NCI-H2171 (cell line): ENCODE measurements around the gene WARS2.

Experiments used
- DNase-seq: peaks from one replicate; lab custom pipeline; 2025; lab: John Stamatoyannopoulos, UW

WARS2 gene

GRCh38 chr1:118999348-119000071, 140.9 kb downstream of the WARS2 start:
- no peak for DNase-seq

GRCh38 chr1:118998171-118998570, 142.3 kb downstream of the WARS2 start:
- no peak for DNase-seq

- DNase-seq = no peak
Observed at GRCh38 chr1:118997225-118997624, 143.2 kb downstream of the WARS2 start.

DNA sequence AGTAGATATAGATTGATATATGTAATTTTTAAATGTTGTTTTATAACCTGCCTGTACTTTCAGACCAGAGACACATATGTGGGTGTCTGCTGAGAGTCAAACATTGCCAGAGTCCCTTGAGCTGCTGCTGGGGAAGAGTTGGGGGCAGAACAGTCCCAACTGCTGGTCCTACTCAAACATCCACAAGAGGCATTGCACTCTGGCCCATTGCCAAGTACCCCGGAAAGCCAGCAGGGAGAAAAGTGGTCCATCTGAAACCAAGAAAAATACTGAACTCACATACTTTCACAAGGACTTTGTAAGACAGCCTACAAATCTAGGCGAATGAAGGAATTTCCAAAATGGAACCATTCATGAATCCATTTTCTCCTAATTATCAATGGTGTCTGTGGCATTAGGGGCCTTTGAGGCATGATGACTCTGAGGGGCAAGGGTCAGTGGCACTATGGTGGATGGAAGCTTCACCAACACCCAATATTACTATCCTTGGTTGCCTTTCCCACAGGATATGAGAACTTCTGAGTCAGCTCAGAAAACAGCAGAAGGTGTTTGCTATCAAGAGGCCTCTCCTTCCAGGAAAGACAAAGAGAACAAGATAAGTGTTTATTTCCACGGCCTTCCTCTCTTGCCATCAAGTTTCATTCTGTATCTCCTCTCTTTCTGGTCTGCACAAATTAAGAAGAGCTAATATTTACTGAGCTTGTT, 145.0 kb downstream of the WARS2 start:
- DNase-seq = no peak

GRCh38 chr1:118993700-118994026, 146.8 kb downstream of the WARS2 start:
- no peak for DNase-seq

DNA sequence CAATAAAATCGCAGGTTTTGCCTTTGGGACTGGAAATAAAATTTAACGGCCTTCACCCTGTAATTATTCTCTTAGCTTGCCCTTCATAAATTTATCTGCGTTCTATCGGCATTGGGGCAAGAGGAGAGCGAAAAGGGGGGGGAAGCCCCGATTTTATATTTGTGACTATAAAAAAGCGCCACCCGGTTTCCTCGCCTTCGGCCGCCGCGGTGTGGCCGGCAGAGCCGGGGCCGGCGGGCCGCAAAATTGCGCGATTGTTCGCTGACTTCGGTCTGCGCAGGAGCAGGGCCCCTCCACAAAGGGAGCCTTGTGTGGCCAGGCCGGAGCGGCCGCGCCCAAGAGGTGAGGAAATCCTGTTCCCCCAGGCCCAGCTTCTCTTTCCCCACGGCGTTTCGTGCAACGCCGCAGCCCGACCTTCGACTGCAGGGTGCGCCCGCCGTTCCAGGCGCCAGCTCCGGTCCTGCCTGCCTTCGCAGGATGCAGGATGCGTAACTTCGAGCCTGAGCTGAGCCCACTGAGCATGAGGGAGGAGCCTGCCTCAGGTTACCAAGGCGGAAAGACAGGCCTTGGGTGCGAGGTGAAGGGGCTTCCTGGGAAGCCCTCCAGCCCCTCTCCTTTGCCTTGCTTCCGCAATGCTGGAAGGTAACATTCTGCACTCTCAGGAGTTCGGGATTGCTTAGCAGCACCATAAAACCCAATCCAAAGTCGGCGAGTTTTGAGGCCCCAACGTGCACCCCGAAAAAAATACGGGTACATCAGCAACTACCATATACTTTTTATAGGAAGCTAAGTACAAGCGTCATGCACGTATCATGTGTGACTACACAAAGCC, 147.4 kb downstream of the WARS2 start:
- no peak for DNase-seq

- no peak for DNase-seq
Observed at GRCh38 chr1:118992237-118992825, 148.1 kb downstream of the WARS2 start.

DNA sequence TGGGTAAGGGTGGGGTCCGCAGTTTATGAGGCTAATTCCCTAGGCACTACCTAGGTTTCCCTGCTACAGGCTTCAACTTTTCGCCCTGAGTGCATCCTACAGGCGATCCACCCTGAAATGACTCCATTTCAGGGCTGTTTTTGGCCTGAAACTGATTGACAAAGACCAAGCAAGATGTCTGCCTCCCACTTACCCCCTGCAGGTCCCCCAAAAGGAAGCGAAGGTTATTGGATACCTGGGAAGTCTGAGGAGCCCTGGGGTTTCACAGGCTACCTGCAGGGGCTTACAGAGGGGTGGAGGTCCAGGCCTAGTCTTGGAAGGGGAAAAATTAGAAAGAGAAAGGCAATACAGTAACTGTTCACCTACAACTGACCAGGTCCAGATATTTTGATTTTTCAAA, 149.0 kb downstream of the WARS2 start:
- no peak for DNase-seq

DNA sequence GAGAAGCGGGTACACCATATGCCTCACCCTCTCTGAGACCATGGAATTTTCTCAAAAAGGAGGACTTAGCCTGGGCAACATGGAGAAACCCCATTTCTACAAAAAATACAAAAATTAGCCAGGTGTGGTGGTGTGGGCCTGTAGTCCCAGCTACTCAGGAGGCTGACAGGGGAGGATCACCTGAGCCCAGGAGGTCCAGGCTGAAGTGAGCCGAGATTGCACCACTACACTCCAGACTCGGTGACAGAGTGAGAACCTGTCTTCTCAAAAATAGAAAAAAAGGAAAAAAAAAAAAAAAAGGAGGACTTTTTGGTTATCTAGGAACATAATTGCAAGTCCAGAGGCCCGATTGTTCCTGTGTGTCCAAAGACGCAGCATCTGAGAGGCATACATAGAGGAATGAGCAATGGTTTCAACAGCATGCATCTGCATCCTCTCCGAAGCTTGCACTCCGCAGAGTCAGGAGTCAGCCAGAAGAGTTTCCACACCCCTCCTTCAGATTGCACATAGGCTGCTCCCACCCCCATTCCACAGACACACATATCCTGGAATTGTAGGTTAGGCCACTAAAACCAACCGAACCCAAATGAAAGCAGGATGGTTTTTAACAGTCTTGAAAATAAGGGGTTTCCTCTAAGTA, 149.8 kb downstream of the WARS2 start:
- no peak for DNase-seq

- no peak for DNase-seq
Observed at GRCh38 chr1:118989878-118990378, 150.5 kb downstream of the WARS2 start.

- DNase-seq = no peak
Observed at GRCh38 chr1:118989006-118989815, 151.2 kb downstream of the WARS2 start.

DNA sequence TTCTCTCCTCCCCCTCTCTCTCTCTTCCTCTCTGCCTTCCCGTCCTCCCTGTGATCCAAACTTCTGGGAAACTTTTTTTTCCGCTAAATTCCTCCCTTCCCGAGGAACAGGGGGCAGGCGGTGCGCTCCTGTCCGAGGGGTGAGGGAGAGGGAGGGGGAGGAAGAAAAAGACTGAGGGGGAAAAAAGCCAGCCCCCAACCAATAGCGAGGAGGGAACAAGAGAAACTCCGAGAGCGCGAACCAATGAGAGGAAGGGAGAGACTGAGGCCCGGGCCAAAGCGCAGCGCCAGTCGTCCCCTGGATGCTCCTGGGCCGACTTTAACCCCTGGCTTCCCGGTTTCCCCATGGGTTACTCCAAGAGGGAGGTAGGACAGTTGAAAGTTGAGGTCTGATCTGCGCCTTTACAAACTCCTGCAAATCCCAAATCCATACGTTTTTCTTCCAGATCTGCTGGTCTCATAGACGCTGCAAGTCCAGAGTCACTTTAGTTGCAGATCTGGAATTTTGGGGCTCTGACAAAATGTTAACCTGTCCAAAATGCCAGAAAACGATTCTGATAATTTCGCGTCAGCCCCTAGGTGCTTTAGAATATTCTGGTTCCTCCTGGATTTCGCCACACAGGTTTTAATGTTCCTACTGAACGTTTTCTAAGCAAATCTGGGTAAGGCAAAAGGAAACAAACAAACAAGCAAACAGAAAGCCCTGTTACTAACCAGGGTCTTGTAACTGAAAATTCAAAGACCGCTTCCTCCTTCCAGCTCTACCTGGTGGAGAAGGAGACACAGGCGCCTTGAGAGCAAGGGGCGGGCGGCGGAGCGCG, 152.1 kb downstream of the WARS2 start, which contains the start of gene TBX15:
Gene TBX15, minus strand, starts transcription at position 158 of the 820 bp plus-strand sequence. CDS start 548 bp downstream, outside the sequence.
- DNase-seq = no peak

DNA sequence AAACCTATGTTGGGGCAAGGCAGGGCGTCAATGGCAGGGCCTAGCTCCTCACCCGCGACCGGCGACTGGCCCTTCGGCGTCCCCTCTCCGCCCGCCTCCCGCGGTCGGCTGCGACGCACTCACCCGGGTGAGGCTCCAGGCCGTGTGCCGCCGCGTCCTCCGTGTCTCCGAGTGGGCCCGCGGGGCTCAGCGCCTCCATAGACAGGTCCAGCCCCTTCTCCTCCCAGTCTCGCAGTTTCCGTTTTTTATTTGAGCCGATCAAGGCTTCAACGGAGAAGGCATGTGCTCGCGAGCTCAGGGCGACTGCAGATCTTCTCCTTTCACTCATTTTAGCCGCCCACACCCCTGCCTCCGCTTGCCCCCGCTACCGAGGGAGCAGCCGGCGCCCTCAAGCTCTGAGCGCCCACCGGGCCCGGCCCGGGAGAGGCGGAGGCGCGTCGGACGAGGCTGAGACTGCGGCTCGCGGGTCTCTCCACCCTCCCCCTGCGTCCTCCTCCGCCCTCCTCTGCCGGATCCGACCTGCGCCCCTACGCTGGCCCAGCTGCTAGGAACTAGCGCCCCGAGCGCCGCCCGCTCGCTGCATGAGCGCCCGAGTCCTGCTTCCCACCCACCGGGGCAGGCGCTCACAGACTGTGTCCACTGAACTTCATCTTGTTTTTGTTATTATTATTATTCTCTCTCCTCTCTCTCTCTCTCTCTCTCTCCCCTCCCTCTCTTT, 152.8 kb downstream of the WARS2 start:
- no peak for DNase-seq

DNA sequence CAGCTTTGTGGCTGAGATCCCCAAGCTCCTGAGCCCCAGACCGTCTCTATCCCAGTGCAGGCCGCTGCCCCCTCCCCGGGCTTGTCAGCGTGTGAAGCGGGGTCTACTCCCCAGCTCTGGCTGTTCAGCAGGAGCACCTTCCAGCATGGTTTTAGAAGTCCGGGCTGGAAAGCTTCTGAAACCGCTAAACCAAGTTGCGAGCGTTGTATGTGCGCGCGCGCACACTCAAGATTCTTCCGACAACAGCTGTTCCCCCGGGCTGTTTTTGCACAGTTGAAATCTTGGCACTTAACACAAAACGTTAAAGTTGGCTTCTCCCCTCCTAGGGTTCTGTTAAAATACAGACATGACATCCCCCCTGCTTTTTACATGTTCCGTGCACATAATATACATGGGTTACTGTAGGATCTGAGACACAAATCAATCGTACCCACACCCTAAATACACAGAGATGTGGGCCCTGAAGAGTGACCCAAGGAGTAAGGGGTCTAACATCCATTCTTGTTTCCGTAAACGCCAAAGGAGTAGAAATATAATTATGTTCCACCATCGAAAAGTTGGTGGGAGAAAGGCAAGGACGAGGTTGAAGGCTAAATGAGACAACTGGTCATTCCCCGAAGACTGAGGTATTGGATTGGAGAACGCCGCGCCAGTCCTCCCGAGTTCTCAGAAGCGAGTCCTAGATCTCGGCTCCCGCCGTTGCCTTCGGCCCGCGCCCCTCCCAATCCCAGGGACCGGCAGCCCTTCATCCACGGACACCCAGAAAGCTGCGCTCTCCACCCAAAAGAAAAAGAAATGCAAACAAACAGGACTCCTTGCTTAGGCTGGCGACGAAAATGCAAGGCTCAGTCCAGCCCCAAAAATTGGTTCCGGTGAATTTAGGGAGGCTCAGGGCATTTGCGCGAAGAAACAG, 153.6 kb downstream of the WARS2 start:
- DNase-seq = no peak

- no peak for DNase-seq
Observed at GRCh38 chr1:118985640-118986554, 154.6 kb downstream of the WARS2 start.

DNA sequence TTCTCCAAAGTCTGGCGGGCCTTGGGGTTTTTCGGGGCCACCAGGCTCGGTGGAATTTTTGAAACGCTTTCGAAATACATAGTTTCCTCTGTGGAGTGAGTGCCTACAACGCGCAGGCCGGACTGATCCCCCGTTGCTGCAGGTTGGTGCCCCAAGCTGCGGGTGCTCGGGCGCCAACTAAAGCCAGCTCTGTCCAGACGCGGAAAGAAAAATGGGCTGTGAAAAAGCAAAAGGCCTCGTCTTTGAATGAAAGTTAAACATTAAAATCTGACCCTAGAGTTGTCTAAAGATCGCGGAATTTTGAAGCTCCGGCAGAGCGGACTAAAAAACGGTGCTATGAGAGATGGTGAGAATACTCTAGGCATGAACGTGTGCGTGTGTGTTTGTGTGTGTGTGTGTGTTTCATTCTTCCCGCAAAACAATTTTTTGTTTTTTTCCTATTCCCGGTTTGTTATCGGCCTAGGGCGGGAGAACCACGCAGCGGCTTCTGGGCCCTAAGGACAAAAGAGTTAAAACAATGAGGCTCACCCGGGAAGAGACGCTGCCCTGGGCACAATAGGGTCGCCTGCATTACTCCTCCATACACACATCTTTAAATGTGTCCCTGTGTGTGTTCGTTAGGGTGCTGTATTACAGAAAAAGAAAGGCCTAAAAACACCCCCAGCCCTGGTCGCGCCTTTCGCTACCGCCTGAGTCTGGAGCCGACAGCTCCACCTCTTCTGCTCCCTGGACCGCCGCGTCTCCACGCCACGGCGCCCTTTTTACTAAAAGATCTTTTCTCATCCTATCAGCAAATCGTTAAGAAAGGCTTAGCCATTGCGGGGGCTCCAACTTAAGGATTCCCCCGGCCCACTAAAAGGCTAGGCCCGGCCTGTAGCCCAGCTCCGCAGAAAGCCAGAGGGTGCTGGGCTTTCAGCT, 155.5 kb downstream of the WARS2 start:
- DNase-seq = no peak
